Inferior parietal cortex (tissue), 1 donor: Measurements from ENCODE around the gene TCF7L2.
"Not testable (repeated sequence)": the region's sequence is repeated elsewhere in the genome, so short reads cannot be mapped to it uniquely, and the experiment has no call there.

Experiments
- DNase-seq: peaks from one replicate; pipeline ENCODE4 v3.0.0-alpha.2; 2016; ENCODE audit errors: extremely low spot score

TCF7L2 gene

GRCh38 chr10:113094114-113094486 is 144.1 kb downstream of the TCF7L2 start:
- DNase-seq = no peak

- DNase-seq = no peak
These were observed 145.5 kb downstream of the TCF7L2 start for GRCh38 chr10:113095419-113096127.

GRCh38 chr10:113096128-113096996 is 146.3 kb downstream of the TCF7L2 start:
- no peak for DNase-seq

- DNase-seq = no peak
These were observed 147.0 kb downstream of the TCF7L2 start for GRCh38 chr10:113097036-113097435.

GRCh38 chr10:113099431-113100183 is 149.6 kb downstream of the TCF7L2 start:
- DNase-seq = no peak

- DNase-seq = no peak
These were observed 150.2 kb downstream of the TCF7L2 start for GRCh38 chr10:113100281-113100680.

- no peak for DNase-seq
These were observed 153.2 kb downstream of the TCF7L2 start for GRCh38 chr10:113103131-113103840.

- DNase-seq = no peak
These were observed 154.0 kb downstream of the TCF7L2 start for GRCh38 chr10:113104047-113104446.

- DNase-seq = no peak
These were observed 158.3 kb downstream of the TCF7L2 start for GRCh38 chr10:113108194-113108835.

GRCh38 chr10:113108948-113109347 is 158.9 kb downstream of the TCF7L2 start:
- DNase-seq = no peak

GRCh38 chr10:113109482-113109881 is 159.4 kb downstream of the TCF7L2 start:
- DNase-seq = not testable (repeated sequence)

GRCh38 chr10:113111260-113111659 is 161.2 kb downstream of the TCF7L2 start:
- no peak for DNase-seq

- DNase-seq = no peak
These were observed 162.1 kb downstream of the TCF7L2 start for GRCh38 chr10:113111900-113112853.

- DNase-seq = no peak
These were observed 163.2 kb downstream of the TCF7L2 start for GRCh38 chr10:113113241-113113640.

GRCh38 chr10:113113918-113114317 is 163.9 kb downstream of the TCF7L2 start:
- DNase-seq = no peak

GRCh38 chr10:113115556-113115955 is 165.5 kb downstream of the TCF7L2 start:
- DNase-seq = no peak

GRCh38 chr10:113118882-113119281 is 168.8 kb downstream of the TCF7L2 start:
- no peak for DNase-seq

- DNase-seq = no peak
These were observed 169.8 kb downstream of the TCF7L2 start for GRCh38 chr10:113119801-113120200.

- DNase-seq = no peak
These were observed 171.1 kb downstream of the TCF7L2 start for GRCh38 chr10:113121153-113121552.

- DNase-seq = no peak
These were observed 172.9 kb downstream of the TCF7L2 start for GRCh38 chr10:113122947-113123346.
